Suprapubic skin (tissue), 4 donors: ENCODE measurements around the gene TSPAN14. TPM values are rescaled to one million over a fixed set of nuclear protein-coding genes. Genes with fewer than 3 reads are reported as not detected.

Source experiments
- DNase-seq, 2 donors: peaks; one replicate each; pipeline ENCODE4 v3.0.0-alpha.2; 2019; ENCODE audit warnings: low spot score in 2 of 2
- H3K27ac ChIP-seq: fragments of 200-600 bp; sonication (generic); one replicate; pipeline ENCODE4 v1.5.1; 2019
- H3K27me3 ChIP-seq: fragments of 200-600 bp; sonication (generic); one replicate; pipeline ENCODE4 v1.5.1; 2019
- H3K36me3 ChIP-seq: fragments of 200-600 bp; sonication (generic); one replicate; pipeline ENCODE4 v1.5.1; 2019
- H3K4me1 ChIP-seq: fragments of 200-600 bp; sonication (generic); one replicate; pipeline ENCODE4 v1.5.1; 2019
- H3K4me3 ChIP-seq: fragments of 200-600 bp; sonication (generic); one replicate; pipeline ENCODE4 v1.5.1; 2019; ENCODE audit warnings: mild to moderate bottlenecking
- H3K9me3 ChIP-seq: fragments of 200-600 bp; sonication (generic); one replicate; pipeline ENCODE4 v1.5.1; 2019
- CTCF ChIP-seq, 2 donors: fragments of 200-600 bp in 1 of 2; fragments of 450-650 bp in 1 of 2; sonication (generic) in 1 of 2; IDR thresholded peaks; one replicate each; pipeline ENCODE4 v1.5.1; 2016 to 2019; ENCODE audit warnings: antibody characterized with exemption in 2 of 2, mild to moderate bottlenecking in 1 of 2, moderate library complexity in 1 of 2
- EP300 ChIP-seq: sonication (generic); formaldehyde crosslinking; IDR thresholded peaks from one replicate; pipeline ENCODE4 v1.6.1; 2017; ENCODE audit warnings: antibody characterized with exemption
- POLR2A ChIP-seq, 2 donors: fragments of 450-650 bp; IDR thresholded peaks; one replicate each; pipeline ENCODE4 v1.6.1; 2017; ENCODE audit warnings: antibody characterized with exemption in 2 of 2, mild to moderate bottlenecking in 2 of 2, moderate library complexity in 2 of 2
- POLR2AphosphoS5 ChIP-seq, 3 donors: sonication (generic); formaldehyde crosslinking; IDR thresholded peaks; one replicate each; pipeline ENCODE4 v1.6.1; 2017; ENCODE audit warnings: antibody characterized with exemption in 3 of 3
- WGBS: methylation state at CpG from one replicate; pipeline ENCODE4 v1.1.5; 2018; 5-methylcytosine and 5-hydroxymethylcytosine counted together
- total RNA-seq, 4 donors: library from RNA; depleted of rRNA; stranded (reverse); fragments of >200 nt; gene quantifications; one replicate each; pipeline ENCODE4 v1.1.0, GENCODE V29; 2016

Gene TSPAN14
- total RNA-seq, 4 donors from 2014 or later, result 99.7 to 145 (median 122) TPM

- WGBS, result 56% methylated on average over 3 of the region's 3 CpGs
- Histone ChIP-seq H3K27ac (no peak overlapping the region), H3K4me3 (no peak overlapping the region), H3K4me1 (peaks cover 27% of the 10 kb centered on the region), H3K36me3 (no peaks in the 10 kb centered on the region), H3K27me3 (no peaks in the 10 kb centered on the region), H3K9me3 (no peaks in the 10 kb centered on the region)
- DNase-seq, result no peak
- no peak for TF ChIP-seq CTCF (IDR thresholded peaks at IDR 0.05)
- no peak for TF ChIP-seq POLR2AphosphoS5 (IDR thresholded peaks at IDR 0.05)
- TF ChIP-seq POLR2A (IDR thresholded peaks at IDR 0.05), result no peak
- TF ChIP-seq EP300, result no peak
These were observed 11.2 kb upstream of the TSPAN14 start for GRCh38 chr10:80442879-80443278.

GRCh38 chr10:80443531-80443974 lies 10.6 kb upstream of the TSPAN14 start:
- no peaks in the 10 kb centered on the region for H3K27me3 ChIP-seq
- no peak overlapping the region for H3K4me3 ChIP-seq
- no peaks in the 10 kb centered on the region for H3K9me3 ChIP-seq
- TF ChIP-seq EP300, result no peak
- TF ChIP-seq CTCF (IDR thresholded peaks at IDR 0.05), result peak in 1 of 2 donors; percentile 31
- 48% methylated on average over 6 of the region's 6 CpGs for WGBS
- DNase-seq, result no peak
- H3K4me1 ChIP-seq, result peaks cover 27% of the 10 kb centered on the region
- no peak overlapping the region for H3K27ac ChIP-seq
- H3K36me3 ChIP-seq, result no peaks in the 10 kb centered on the region

- DNase-seq, result no peak
- Histone ChIP-seq H3K27me3 (no peaks in the 10 kb centered on the region), H3K36me3 (no peaks in the 10 kb centered on the region), H3K27ac (peak overlapping the region; percentile 29), H3K9me3 (no peaks in the 10 kb centered on the region), H3K4me3 (no peak overlapping the region), H3K4me1 (peaks cover 29% of the 10 kb centered on the region)
- 44% methylated on average over 2 of the region's 2 CpGs for WGBS
- TF ChIP-seq POLR2A (IDR thresholded peaks at IDR 0.05) (no peak), EP300 (no peak), POLR2AphosphoS5 (IDR thresholded peaks at IDR 0.05) (no peak), CTCF (IDR thresholded peaks at IDR 0.05) (no peak)
These were observed 10.0 kb upstream of the TSPAN14 start for GRCh38 chr10:80444124-80444523.

- no peak overlapping the region for H3K27ac ChIP-seq
- H3K4me3 ChIP-seq, result no peak overlapping the region
- no peaks in the 10 kb centered on the region for H3K36me3 ChIP-seq
- H3K27me3 ChIP-seq, result no peaks in the 10 kb centered on the region
- no peaks in the 10 kb centered on the region for H3K9me3 ChIP-seq
- no peak for DNase-seq
- WGBS, result 2% methylated on average over 8 of the region's 11 CpGs
- peak in 1 of 2 donors; percentile 84 for TF ChIP-seq CTCF (IDR thresholded peaks at IDR 0.05)
- TF ChIP-seq POLR2AphosphoS5 (IDR thresholded peaks at IDR 0.05), result no peak
- peaks cover 29% of the 10 kb centered on the region for H3K4me1 ChIP-seq
These were observed 9.3 kb upstream of the TSPAN14 start for GRCh38 chr10:80444646-80445319.

- no peaks in the 10 kb centered on the region for H3K36me3 ChIP-seq
- TF ChIP-seq POLR2A (IDR thresholded peaks at IDR 0.05), result no peak
- no peak for TF ChIP-seq EP300
- TF ChIP-seq CTCF (IDR thresholded peaks at IDR 0.05), result no peak
- TF ChIP-seq POLR2AphosphoS5 (IDR thresholded peaks at IDR 0.05), result no peak
- no peaks in the 10 kb centered on the region for H3K27me3 ChIP-seq
- DNase-seq, result no peak
- no peak overlapping the region for H3K4me3 ChIP-seq
- no peaks in the 10 kb centered on the region for H3K9me3 ChIP-seq
- no peak overlapping the region for H3K27ac ChIP-seq
- 72% methylated on average over 7 of the region's 7 CpGs for WGBS
- peaks cover 31% of the 10 kb centered on the region for H3K4me1 ChIP-seq
These were observed 6.5 kb upstream of the TSPAN14 start for GRCh38 chr10:80447436-80448190.
